CD4-positive, alpha-beta memory T cell (primary cell): ENCODE results near the gene TMEM178B. TPM values are rescaled to one million over a fixed set of nuclear protein-coding genes. Genes with fewer than 3 reads are reported as not detected.

Source experiments
- CTCF ChIA-PET: fragments of 350-600 bp; sonication (Branson Sonifier 250); formaldehyde crosslinking; loops from one replicate; lab custom pipeline; 2021; ENCODE audit warnings: inconsistent platforms; ENCODE audit not compliant: partially characterized antibody; lab: Charles Lee
- POLR2A ChIA-PET: fragments of 350-600 bp; sonication (Branson Sonifier 250); formaldehyde crosslinking; loops from one replicate; lab custom pipeline; 2021; ENCODE audit not compliant: partially characterized antibody; lab: Charles Lee
- DNase-seq, 5 donors: peaks; one replicate each; pipeline versions ENCODE4 v3.0.0 to v3.0.0-alpha.2; 2020 to 2022; ENCODE audit warnings: mixed read lengths in 1 of 5
- H3K27ac ChIP-seq: one replicate; pipeline ENCODE4 v1.7.0; 2013; ENCODE audit warnings: low read depth, low read length
- H3K27me3 ChIP-seq: 2 replicates; pipeline ENCODE4 v1.7.0; 2013; ENCODE audit warnings: mild to moderate bottlenecking, low read length, moderate library complexity; ENCODE audit not compliant: insufficient read depth
- H3K36me3 ChIP-seq: 2 replicates; pipeline ENCODE4 v1.7.0; 2013; ENCODE audit warnings: mild to moderate bottlenecking, low read length, moderate library complexity; ENCODE audit not compliant: insufficient read depth
- H3K4me1 ChIP-seq: 2 replicates; pipeline ENCODE4 v1.7.0; 2013; ENCODE audit warnings: mild to moderate bottlenecking, low read length, moderate library complexity; ENCODE audit not compliant: insufficient read depth
- H3K4me3 ChIP-seq, 2 donors: one replicate each; pipeline ENCODE4 v1.7.0; 2013; ENCODE audit warnings: low read length in 2 of 2, mild to moderate bottlenecking in 1 of 2
- H3K9me3 ChIP-seq, 2 donors: one replicate each; pipeline ENCODE4 v1.7.0; 2013; ENCODE audit warnings: low read length in 2 of 2, control low read depth in 1 of 2; ENCODE audit not compliant: control insufficient read depth in 1 of 2
- H3K27ac Mint-ChIP-seq, 7 donors: one replicate each; pipeline ENCODE4 v1.8.0; 2020 to 2021; ENCODE audit warnings: mixed read lengths in 7 of 7, mild to moderate bottlenecking in 6 of 7, inconsistent platforms in 3 of 7, moderate library complexity in 3 of 7
- H3K27me3 Mint-ChIP-seq, 2 donors: one replicate each; pipeline ENCODE4 v1.8.0; 2020 to 2021; ENCODE audit warnings: mixed read lengths in 2 of 2
- H3K36me3 Mint-ChIP-seq, 2 donors: one replicate each; pipeline ENCODE4 v1.8.0; 2020 to 2021; ENCODE audit warnings: mixed read lengths in 2 of 2, inconsistent platforms in 1 of 2, mild to moderate bottlenecking in 1 of 2
- H3K4me1 Mint-ChIP-seq, 4 donors: one replicate each; pipeline ENCODE4 v1.8.0; 2020 to 2021; ENCODE audit warnings: mixed read lengths in 4 of 4, mild to moderate bottlenecking in 1 of 4
- H3K4me3 Mint-ChIP-seq, 8 donors: one replicate each; pipeline ENCODE4 v1.8.0; 2020 to 2021; ENCODE audit warnings: mixed read lengths in 8 of 8, mild to moderate bottlenecking in 7 of 8, moderate library complexity in 6 of 8, inconsistent platforms in 3 of 8
- H3K9me3 Mint-ChIP-seq, 8 donors: one replicate each; pipeline ENCODE4 v1.8.0; 2020 to 2021; ENCODE audit warnings: mixed read lengths in 8 of 8, mild to moderate bottlenecking in 5 of 8, inconsistent platforms in 3 of 8, moderate library complexity in 1 of 8
- intact Hi-C: fragments of 100-400 bp; cut with micrococcal nuclease; formaldehyde crosslinking; loops from one replicate; pipeline ENCODE4 v1.15.1; 2023
- polyA plus RNA-seq, 2 donors: library from polyadenylated mRNA; unstranded; fragments of 300-500 nt; fragmentation: Illumina TruSeq; gene quantifications; one replicate each; pipeline ENCODE4 v1.2.3, GENCODE V29; 2021
- total RNA-seq, 2 experiments: library from RNA; stranded (reverse); gene quantifications; one replicate each; pipeline ENCODE4 v1.2.3, GENCODE V29; 2021

Gene TMEM178B
- total and polyA plus RNA-seq, 4 experiments from 2014 or later = 0.20 to 0.89 (median 0.49) TPM

- H3K4me1 Mint-ChIP-seq = peaks cover 0 to 7% (median 4%) of the 10 kb centered on the region in 4 donors
- H3K27me3 Mint-ChIP-seq = peaks cover 0 to 7% of the 10 kb centered on the region in 2 donors
- H3K4me3 ChIP-seq = no peak overlapping the region
- no peaks in the 10 kb centered on the region for H3K9me3 ChIP-seq
- no peak overlapping the region for H3K27ac ChIP-seq
- H3K4me3 Mint-ChIP-seq = no peak overlapping the region
- ChIA-PET CTCF (no interaction called here), POLR2A (no interaction called here)
- H3K27ac Mint-ChIP-seq = no peak overlapping the region
- no peaks in the 10 kb centered on the region for H3K4me1 ChIP-seq
- peaks cover 0 to 3% (median 0%) of the 10 kb centered on the region in 8 donors for H3K9me3 Mint-ChIP-seq
- intact Hi-C loops = no loop called here
- no peaks in the 10 kb centered on the region for H3K27me3 ChIP-seq
- no peaks in the 10 kb centered on the region for H3K36me3 ChIP-seq
- no peak for DNase-seq
- H3K36me3 Mint-ChIP-seq = no peaks in the 10 kb centered on the region
Measured at GRCh38 chr7:141351175-141351574, 277.3 kb downstream of the TMEM178B start.

DNA sequence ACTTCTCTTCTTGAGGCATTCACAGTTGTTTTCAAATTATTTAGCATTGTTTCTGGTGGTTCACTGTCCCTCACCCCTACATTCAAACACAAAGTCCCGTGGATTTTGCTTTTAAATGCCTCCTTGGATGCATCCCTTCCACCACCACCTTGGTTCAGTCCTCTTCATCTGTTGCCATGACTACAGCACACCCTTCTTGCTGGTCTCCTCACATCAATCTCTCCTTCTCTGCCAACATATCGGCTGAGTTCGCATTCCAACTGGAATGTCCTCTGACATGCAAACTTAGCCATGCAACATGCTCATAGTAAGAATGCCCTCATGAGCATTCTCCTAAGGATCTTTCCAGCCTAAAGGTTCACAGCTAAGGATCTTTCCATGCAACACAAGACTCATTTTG is 279.1 kb downstream of the TMEM178B start:
- Histone ChIP-seq H3K4me3 (no peak overlapping the region), H3K9me3 (no peaks in the 10 kb centered on the region), H3K27ac (no peak overlapping the region), H3K4me1 (no peaks in the 10 kb centered on the region), H3K36me3 (no peaks in the 10 kb centered on the region), H3K27me3 (no peaks in the 10 kb centered on the region)
- Mint-ChIP-seq H3K9me3 (peaks cover 0 to 3% (median 0%) of the 10 kb centered on the region in 8 donors), H3K36me3 (no peaks in the 10 kb centered on the region), H3K27me3 (peaks cover 0 to 7% of the 10 kb centered on the region in 2 donors), H3K27ac (no peak overlapping the region), H3K4me3 (no peak overlapping the region), H3K4me1 (peaks cover 0 to 7% (median 4%) of the 10 kb centered on the region in 4 donors)
- intact Hi-C loops = no loop called here
- no peak for DNase-seq
- ChIA-PET CTCF (no interaction called here), POLR2A (no interaction called here)

DNA sequence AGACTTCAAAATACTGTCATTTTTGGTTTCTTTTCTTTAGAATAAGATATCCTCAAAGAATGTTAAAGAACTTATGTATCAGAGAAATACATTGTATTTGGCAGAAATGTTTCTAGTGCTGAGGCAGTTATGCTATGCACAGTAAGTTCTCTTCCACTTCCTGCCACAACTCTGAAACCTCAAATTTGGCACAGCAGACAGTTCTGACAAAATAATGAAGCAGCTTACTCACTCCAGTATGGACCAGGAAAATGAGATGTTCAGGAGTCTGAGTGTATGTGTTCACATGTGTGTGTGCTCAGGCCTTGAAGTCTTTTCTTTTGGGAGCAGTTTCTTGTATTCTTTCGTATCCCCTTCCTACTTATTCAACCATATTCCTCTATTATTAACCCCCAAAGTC is 280.4 kb downstream of the TMEM178B start:
- Histone ChIP-seq H3K9me3 (no peaks in the 10 kb centered on the region), H3K4me1 (no peaks in the 10 kb centered on the region), H3K27me3 (no peaks in the 10 kb centered on the region), H3K4me3 (no peak overlapping the region), H3K36me3 (no peaks in the 10 kb centered on the region), H3K27ac (no peak overlapping the region)
- ChIA-PET POLR2A (no interaction called here), CTCF (no interaction called here)
- intact Hi-C loops = no loop called here
- Mint-ChIP-seq H3K27ac (no peak overlapping the region), H3K4me1 (peaks cover 0 to 7% (median 4%) of the 10 kb centered on the region in 4 donors), H3K4me3 (no peak overlapping the region), H3K36me3 (no peaks in the 10 kb centered on the region), H3K9me3 (peaks cover 0 to 3% (median 0%) of the 10 kb centered on the region in 8 donors), H3K27me3 (peaks cover under 1 to 7% of the 10 kb centered on the region in 2 donors)
- no peak for DNase-seq

DNA sequence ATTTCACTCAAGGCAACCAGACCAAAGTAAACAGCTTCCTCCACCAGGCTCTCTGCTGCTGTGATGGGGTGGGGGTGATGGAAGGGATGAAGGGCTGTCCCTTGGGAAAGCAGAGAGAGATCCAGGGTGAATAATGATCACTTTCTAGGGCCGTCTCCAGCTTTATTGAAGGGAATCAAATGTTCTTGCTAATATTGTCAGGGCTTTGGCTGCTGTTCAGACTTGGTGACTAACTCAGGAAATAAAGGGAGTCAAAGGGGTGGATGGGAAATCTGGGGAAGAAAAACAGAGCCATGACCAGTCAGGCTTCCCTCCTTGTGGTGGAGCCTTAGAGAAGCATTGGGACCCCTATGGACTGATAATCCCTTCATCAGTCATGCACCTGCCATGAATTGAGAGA is 281.2 kb downstream of the TMEM178B start:
- Mint-ChIP-seq H3K27me3 (peaks cover 1 to 2% of the 10 kb centered on the region in 2 donors), H3K27ac (no peak overlapping the region), H3K4me3 (no peak overlapping the region), H3K36me3 (no peaks in the 10 kb centered on the region), H3K4me1 (peaks cover 0 to 7% (median 4%) of the 10 kb centered on the region in 4 donors), H3K9me3 (peaks cover 0 to 3% (median 0%) of the 10 kb centered on the region in 8 donors)
- no peak for DNase-seq
- ChIA-PET CTCF (no interaction called here), POLR2A (no interaction called here)
- Histone ChIP-seq H3K4me3 (no peak overlapping the region), H3K4me1 (no peaks in the 10 kb centered on the region), H3K27me3 (no peaks in the 10 kb centered on the region), H3K36me3 (no peaks in the 10 kb centered on the region), H3K9me3 (no peaks in the 10 kb centered on the region), H3K27ac (no peak overlapping the region)
- intact Hi-C loops = no loop called here

DNA sequence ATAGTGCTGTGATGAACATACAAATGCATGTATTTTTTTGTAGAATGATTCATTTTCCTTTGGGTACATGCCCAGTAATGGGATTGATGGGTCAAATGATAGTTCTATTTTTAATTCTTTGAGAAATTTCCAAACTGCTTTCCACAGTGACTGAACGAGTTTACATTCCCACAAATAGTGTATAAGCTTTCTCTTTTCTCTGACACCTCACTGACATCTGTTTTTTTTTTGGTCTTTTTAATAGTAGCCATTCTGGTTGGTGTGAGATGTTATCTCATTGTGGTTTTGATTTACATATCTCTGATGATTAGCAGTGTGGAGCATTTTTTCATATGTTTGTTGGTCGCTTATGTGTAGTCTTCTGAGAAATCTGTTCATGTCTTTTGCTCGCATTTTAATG is 282.3 kb downstream of the TMEM178B start:
- no peak for DNase-seq
- Mint-ChIP-seq H3K27ac (no peak overlapping the region), H3K4me3 (no peak overlapping the region), H3K36me3 (no peaks in the 10 kb centered on the region), H3K27me3 (peaks cover 1 to 2% of the 10 kb centered on the region in 2 donors), H3K9me3 (peaks cover 0 to 3% (median 0%) of the 10 kb centered on the region in 8 donors), H3K4me1 (peaks cover 0 to 7% (median 4%) of the 10 kb centered on the region in 4 donors)
- no peaks in the 10 kb centered on the region for H3K4me1 ChIP-seq
- POLR2A ChIA-PET = no interaction called here
- intact Hi-C loops = no loop called here
- H3K27ac ChIP-seq = no peak overlapping the region
- H3K4me3 ChIP-seq = no peak overlapping the region
- H3K9me3 ChIP-seq = no peaks in the 10 kb centered on the region
- no peaks in the 10 kb centered on the region for H3K27me3 ChIP-seq
- CTCF ChIA-PET = no interaction called here
- H3K36me3 ChIP-seq = no peaks in the 10 kb centered on the region

DNA sequence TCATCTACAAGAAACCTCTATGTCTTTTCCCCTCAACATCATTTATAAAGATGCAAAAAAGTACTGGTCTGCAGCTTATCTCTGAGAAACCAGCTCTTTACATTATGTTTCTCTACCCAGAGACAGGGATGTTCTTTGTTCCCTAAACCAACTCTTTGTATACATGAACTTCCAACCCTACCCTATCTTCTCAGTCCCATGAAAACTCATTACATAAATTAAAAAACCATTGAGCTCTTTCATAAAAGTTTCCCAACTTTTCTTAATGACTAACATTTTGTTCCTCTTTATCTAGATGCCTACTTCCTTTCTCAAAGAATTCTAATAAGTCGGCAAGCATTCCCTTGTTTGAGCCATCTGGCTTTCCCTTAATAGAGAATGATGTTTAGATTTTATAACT is 284.5 kb downstream of the TMEM178B start:
- no peaks in the 10 kb centered on the region for H3K27me3 ChIP-seq
- H3K4me1 ChIP-seq = no peaks in the 10 kb centered on the region
- DNase-seq = no peak
- no peak overlapping the region for H3K4me3 ChIP-seq
- POLR2A ChIA-PET = no interaction called here
- Mint-ChIP-seq H3K27ac (no peak overlapping the region), H3K9me3 (peaks cover 0 to 2% (median 0%) of the 10 kb centered on the region in 8 donors), H3K27me3 (peaks cover 0 to 2% of the 10 kb centered on the region in 2 donors), H3K4me1 (peaks cover 0 to 7% (median 4%) of the 10 kb centered on the region in 4 donors), H3K4me3 (no peak overlapping the region), H3K36me3 (no peaks in the 10 kb centered on the region)
- H3K36me3 ChIP-seq = no peaks in the 10 kb centered on the region
- CTCF ChIA-PET = no interaction called here
- no peaks in the 10 kb centered on the region for H3K9me3 ChIP-seq
- no peak overlapping the region for H3K27ac ChIP-seq
- intact Hi-C loops = no loop called here

- CTCF ChIA-PET = no interaction called here
- Mint-ChIP-seq H3K27ac (no peak overlapping the region), H3K4me3 (no peak overlapping the region), H3K9me3 (peaks cover 0 to 2% (median 0%) of the 10 kb centered on the region in 8 donors), H3K36me3 (no peaks in the 10 kb centered on the region), H3K27me3 (peaks cover 1 to 2% of the 10 kb centered on the region in 2 donors), H3K4me1 (peaks cover 0 to 4% (median 3%) of the 10 kb centered on the region in 4 donors)
- Histone ChIP-seq H3K27ac (no peak overlapping the region), H3K36me3 (no peaks in the 10 kb centered on the region), H3K4me1 (no peaks in the 10 kb centered on the region), H3K9me3 (no peaks in the 10 kb centered on the region), H3K4me3 (no peak overlapping the region), H3K27me3 (no peaks in the 10 kb centered on the region)
- no peak for DNase-seq
- intact Hi-C loops = no loop called here
- POLR2A ChIA-PET = no interaction called here
Measured at GRCh38 chr7:141359262-141359661, 285.4 kb downstream of the TMEM178B start.
